IMR-90 (cell line): Measurements from ENCODE around the gene TRDN. TPM values are rescaled to one million over a fixed set of nuclear protein-coding genes. Genes with fewer than 3 reads are reported as not detected.

Source experiments
- ATAC-seq: fragments of 200-7000 bp; cut with Tn5 transposase; 2 replicates; pipeline ENCODE4 v1.9.1; 2020; ENCODE audit warnings: low read depth, mild to moderate bottlenecking, moderate library complexity
- BruUV-seq: library from RNA; stranded (reverse); fragments of 400-500 nt; replicated peaks from 2 replicates; lab custom pipeline; 2021; lab: Mats Ljungman, UMichigan
- CTCF ChIA-PET: fragments of 300-600 bp; formaldehyde crosslinking; extraction: SDS; loops from one replicate; lab custom pipeline; 2021; ENCODE audit warnings: antibody characterized with exemption; lab: Yijun Ruan, JAX
- POLR2A ChIA-PET: fragments of 300-600 bp; sonication (Branson Sonifier 250); formaldehyde crosslinking; loops from one replicate; lab custom pipeline; 2022; ENCODE audit warnings: antibody characterized with exemption; ENCODE audit not compliant: unreplicated experiment; lab: Charles Lee
- DNase-seq: peaks from one replicate; pipeline ENCODE4 v3.0.0; 2013
- H2AFZ ChIP-seq: replicated peaks from 2 replicates; pipeline ENCODE3; 2013; ENCODE audit warnings: low read length, mild to moderate bottlenecking; ENCODE audit not compliant: poor library complexity
- H2AK5ac ChIP-seq: 2 replicates; pipeline ENCODE4 v1.6.1; 2013; ENCODE audit warnings: low read depth, low read length, inconsistent platforms
- H2AK9ac ChIP-seq: replicated peaks from 2 replicates; pipeline ENCODE3; 2013; ENCODE audit warnings: mild to moderate bottlenecking, low read depth, low read length, moderate library complexity; ENCODE audit not compliant: poor library complexity
- H2BK120ac ChIP-seq: 2 replicates; pipeline ENCODE4 v1.6.1; 2013; ENCODE audit warnings: low read depth, low read length, inconsistent platforms
- H2BK15ac ChIP-seq: 3 replicates; pipeline ENCODE4 v1.6.1; 2013; ENCODE audit warnings: low read depth, low read length, inconsistent platforms
- H2BK20ac ChIP-seq: 2 replicates; pipeline ENCODE4 v1.6.1; 2013; ENCODE audit warnings: low read depth, mild to moderate bottlenecking, inconsistent platforms, low read length, moderate library complexity
- H2BK5ac ChIP-seq: 2 replicates; pipeline ENCODE4 v1.6.1; 2013; ENCODE audit warnings: mild to moderate bottlenecking, low read depth, low read length, inconsistent platforms; ENCODE audit not compliant: poor library complexity, severe bottlenecking
- H3K14ac ChIP-seq: replicated peaks from 2 replicates; pipeline ENCODE4 v1.6.1; 2013; ENCODE audit warnings: low read depth, low read length, inconsistent platforms
- H3K18ac ChIP-seq: 2 replicates; pipeline ENCODE4 v1.6.1; 2013; ENCODE audit warnings: low read depth, low read length, control low read depth
- H3K23ac ChIP-seq: 2 replicates; pipeline ENCODE4 v1.6.1; 2013; ENCODE audit warnings: low read depth, low read length, inconsistent platforms
- H3K27ac ChIP-seq: 2 replicates; pipeline ENCODE4 v1.5.1; 2013; ENCODE audit warnings: mild to moderate bottlenecking, control low read depth, low read length; ENCODE audit not compliant: insufficient read depth
- H3K27me3 ChIP-seq: 2 replicates; pipeline ENCODE4 v1.6.1; 2013; ENCODE audit warnings: low read length; ENCODE audit not compliant: control insufficient read depth, insufficient read depth
- H3K36me3 ChIP-seq: 2 replicates; pipeline ENCODE4 v1.6.1; 2013; ENCODE audit warnings: low read length, mixed read lengths; ENCODE audit not compliant: control insufficient read depth, insufficient read depth
- H3K4ac ChIP-seq: 2 replicates; pipeline ENCODE4 v1.6.1; 2013; ENCODE audit warnings: low read depth, low read length, inconsistent platforms
- H3K4me1 ChIP-seq: 2 replicates; pipeline ENCODE4 v1.6.1; 2013; ENCODE audit warnings: low read length, mixed read lengths; ENCODE audit not compliant: control insufficient read depth, insufficient read depth
- H3K4me2 ChIP-seq: 2 replicates; pipeline ENCODE4 v1.6.1; 2013; ENCODE audit warnings: low read depth, mild to moderate bottlenecking, control low read depth, low read length, moderate library complexity
- H3K4me3 ChIP-seq: 2 replicates; pipeline ENCODE4 v1.5.1; 2013; ENCODE audit warnings: low read depth, mild to moderate bottlenecking, control low read depth, low read length, moderate library complexity; ENCODE audit not compliant: insufficient read depth
- H3K56ac ChIP-seq: 2 replicates; pipeline ENCODE4 v1.6.1; 2013; ENCODE audit warnings: low read length, inconsistent platforms; ENCODE audit not compliant: insufficient read depth; ENCODE audit errors: extremely low read depth
- H3K79me1 ChIP-seq, 2 experiments: 2 replicates each; pipeline ENCODE4 v1.6.1; 2013; ENCODE audit warnings: low read length in 2 of 2, inconsistent platforms in 1 of 2, low read depth in 1 of 2
- H3K9ac ChIP-seq: 2 replicates; pipeline ENCODE4 v1.6.1; 2013; ENCODE audit warnings: low read depth, low read length, control low read depth
- H3K9me1 ChIP-seq: 2 replicates; pipeline ENCODE4 v1.6.1; 2013; ENCODE audit warnings: low read length, inconsistent platforms; ENCODE audit not compliant: insufficient read depth
- H3K9me3 ChIP-seq: 2 replicates; pipeline ENCODE4 v1.6.1; 2013; ENCODE audit warnings: low read length; ENCODE audit not compliant: control insufficient read depth, insufficient read depth
- H4K20me1 ChIP-seq: 2 replicates; pipeline ENCODE4 v1.6.1; 2013; ENCODE audit warnings: low read length, inconsistent platforms; ENCODE audit not compliant: insufficient read depth
- H4K5ac ChIP-seq: 2 replicates; pipeline ENCODE4 v1.6.1; 2013; ENCODE audit warnings: mild to moderate bottlenecking, low read depth, low read length, control low read depth
- H4K8ac ChIP-seq, 2 experiments: 2 replicates each; pipeline ENCODE4 v1.6.1; 2013; ENCODE audit warnings: low read depth in 2 of 2, low read length in 2 of 2, control low read depth in 1 of 2, inconsistent platforms in 1 of 2
- H4K91ac ChIP-seq: 2 replicates; pipeline ENCODE4 v1.6.1; 2013; ENCODE audit warnings: low read depth, low read length, inconsistent platforms; ENCODE audit not compliant: insufficient read depth
- MAFK ChIP-seq: IDR thresholded peaks from 2 replicates; pipeline ENCODE4 v1.6.1; 2012; ENCODE audit warnings: low read depth, low read length, improper control_type of control experiment
- RFX5 ChIP-seq: IDR thresholded peaks from 2 replicates; pipeline ENCODE4 v1.8.0; 2012; ENCODE audit warnings: low read depth, mild to moderate bottlenecking, low read length, moderate library complexity
- USF2 ChIP-seq: fragments of 150-350 bp; IDR thresholded peaks from 2 replicates; pipeline ENCODE4 v1.6.1; 2017; ENCODE audit warnings: mild to moderate bottlenecking, antibody characterized with exemption, low read length, low read depth
- dilution Hi-C: fragments of 300-500 bp; cut with HindIII; formaldehyde crosslinking; loops from one replicate; pipeline ENCODE4 v1.14.3; 2018; ENCODE audit warnings: low sequenced_read_pairs; ENCODE audit not compliant: unreplicated experiment
- in situ Hi-C: fragments of 300-500 bp; cut with MboI; formaldehyde crosslinking; loops from 3 replicates; pipeline ENCODE4 v1.14.3; 2019; ENCODE audit warnings: low sequenced_read_pairs, inconsistent platforms, mixed read lengths
- intact Hi-C: fragments of 100-400 bp; cut with micrococcal nuclease; formaldehyde crosslinking; loops from 2 replicates; pipeline ENCODE4 v1.10.0; 2022
- polyA plus RNA-seq, 3 experiments: library from polyadenylated mRNA; depleted of rRNA; stranded (reverse); fragments of >200 nt; gene quantifications; 2 replicates each; pipeline ENCODE4 v1.2.3, GENCODE V29; 2012; ENCODE audit warnings: low replicate concordance in 1 of 3
- total RNA-seq: library from RNA; depleted of rRNA; stranded (reverse); fragments of >200 nt; gene quantifications from 2 replicates; pipeline ENCODE4 v1.2.3, GENCODE V29; 2012

TRDN gene
- total and polyA plus RNA-seq, 2 of the 4 experiments (the other 2 are of a cell fraction): not detected

GRCh38 chr6:123648723-123649122 lies 12.0 kb upstream of the TRDN start:
- H3K4ac ChIP-seq: no peak overlapping the region
- H2BK20ac ChIP-seq: no peak overlapping the region
- H4K91ac ChIP-seq: no peak overlapping the region
- in situ Hi-C loops: no loop called here
- no peak overlapping the region for H3K56ac ChIP-seq
- no peak overlapping the region for H3K18ac ChIP-seq
- BruUV-seq: no TSS peak
- H4K5ac ChIP-seq: no peak overlapping the region
- H2AK5ac ChIP-seq: no peak overlapping the region
- CTCF ChIA-PET: no interaction called here
- no peaks in the 10 kb centered on the region for H3K27me3 ChIP-seq
- H3K23ac ChIP-seq: no peak overlapping the region
- ATAC-seq (no peak), DNase-seq (no peak)
- dilution Hi-C loops: no loop called here
- H3K9ac ChIP-seq: no peak overlapping the region
- H3K4me3 ChIP-seq: no peak overlapping the region
- H3K4me2 ChIP-seq: no peak overlapping the region
- no peak overlapping the region for H4K8ac ChIP-seq
- H3K27ac ChIP-seq: no peak overlapping the region
- H3K4me1 ChIP-seq: no peaks in the 10 kb centered on the region
- intact Hi-C loops: no loop called here
- no peak overlapping the region for H2BK15ac ChIP-seq
- no peak for TF ChIP-seq RFX5
- TF ChIP-seq USF2: no peak
- TF ChIP-seq MAFK: peak; percentile 55
- H2AFZ ChIP-seq: no peak overlapping the region
- no peaks in the 10 kb centered on the region for H4K20me1 ChIP-seq
- H2BK120ac ChIP-seq: no peak overlapping the region
- H3K36me3 ChIP-seq: no peaks in the 10 kb centered on the region
- no peak overlapping the region for H2AK9ac ChIP-seq
- no peak overlapping the region for H2BK5ac ChIP-seq
- H3K9me1 ChIP-seq: no peaks in the 10 kb centered on the region
- POLR2A ChIA-PET: no interaction called here
- H3K9me3 ChIP-seq: peaks cover 5% of the 10 kb centered on the region
- H3K79me1 ChIP-seq: no peaks in the 10 kb centered on the region
- no peak overlapping the region for H3K14ac ChIP-seq
